Neural crest cell (in vitro differentiated cells): ENCODE data around the gene WDR20. TPM values are rescaled to one million over a fixed set of nuclear protein-coding genes. Genes with fewer than 3 reads are reported as not detected.
"Not testable (repeated sequence)": the region's sequence is repeated elsewhere in the genome, so short reads cannot be mapped to it uniquely, and the experiment has no call there.

Experiments
- DNase-seq: peaks from one replicate; pipeline ENCODE4 v3.0.0; 2021; ENCODE audit warnings: low read depth, mixed read lengths, low spot score
- H3K27ac Mint-ChIP-seq: one replicate; pipeline ENCODE4 v1.8.0; 2021; ENCODE audit warnings: mild to moderate bottlenecking, mixed read lengths; ENCODE audit not compliant: unreplicated experiment
- H3K27me3 Mint-ChIP-seq: 2 replicates; pipeline ENCODE4 v1.8.0; 2021; ENCODE audit warnings: low read depth, mild to moderate bottlenecking, mixed read lengths
- H3K36me3 Mint-ChIP-seq: 2 replicates; pipeline ENCODE4 v1.8.0; 2021; ENCODE audit warnings: low read depth, mild to moderate bottlenecking, mixed read lengths
- H3K4me1 Mint-ChIP-seq: 2 replicates; pipeline ENCODE4 v1.8.0; 2021; ENCODE audit warnings: mixed read lengths
- H3K4me3 Mint-ChIP-seq: one replicate; pipeline ENCODE4 v1.8.0; 2021; ENCODE audit warnings: mild to moderate bottlenecking, mixed read lengths
- H3K9me3 Mint-ChIP-seq: 2 replicates; pipeline ENCODE4 v1.8.0; 2021; ENCODE audit warnings: mixed read lengths
- total RNA-seq: library from RNA; stranded (reverse); gene quantifications from 2 replicates; pipeline ENCODE4 v1.2.1, GENCODE V29; 2021
- TF ChIP-seq, protein P1 (sequence below): fragments of 200-600 bp; sonication (generic); conservative IDR thresholded peaks from 2 replicates; pipeline ENCODE4 v1.5.0; 2021; ENCODE audit warnings: antibody characterized with exemption, mild to moderate bottlenecking

Gene WDR20
- total RNA-seq, 1 donor from 2014 or later, result 30.2 TPM

DNA sequence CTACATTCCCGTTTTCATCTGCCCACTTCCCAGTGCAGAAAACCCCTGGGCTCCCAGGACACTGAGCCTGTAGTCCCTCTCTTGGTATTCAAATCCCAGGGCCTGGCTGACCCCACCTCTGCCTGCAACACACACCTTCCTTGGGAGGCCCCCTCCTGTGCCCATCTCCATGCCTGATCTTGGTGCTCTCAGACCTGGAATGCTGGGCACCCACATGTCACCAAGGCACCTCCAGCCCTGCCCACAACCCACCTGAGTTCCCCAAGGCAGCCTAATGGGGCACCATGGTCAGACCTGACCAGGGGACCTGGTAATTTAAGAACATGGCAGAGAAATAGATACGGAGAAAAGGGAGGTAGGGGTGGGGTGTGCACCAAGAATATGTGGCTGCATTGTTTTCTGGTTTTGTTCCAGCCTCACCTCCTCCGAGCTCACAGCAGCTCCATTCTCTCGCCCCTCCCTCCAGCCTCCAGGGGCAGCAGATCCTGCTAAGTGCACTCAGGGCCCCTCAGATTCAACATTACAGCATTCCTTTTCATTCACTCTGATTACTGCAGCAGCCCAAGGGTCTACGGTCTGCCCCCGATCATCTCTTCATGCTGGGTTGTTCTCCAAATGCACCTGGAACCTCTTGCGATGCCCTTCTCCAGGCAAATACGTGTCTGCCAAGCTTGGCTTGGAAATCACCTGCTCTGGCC, 43.7 kb upstream of the WDR20 start:
- Mint-ChIP-seq H3K4me1 (peaks cover 12% of the 10 kb centered on the region), H3K27me3 (no peaks in the 10 kb centered on the region), H3K9me3 (no peaks in the 10 kb centered on the region), H3K4me3 (peak overlapping the region; percentile 41), H3K36me3 (no peaks in the 10 kb centered on the region), H3K27ac (peak overlapping the region; percentile 70)
- TF ChIP-seq, protein P1, sequence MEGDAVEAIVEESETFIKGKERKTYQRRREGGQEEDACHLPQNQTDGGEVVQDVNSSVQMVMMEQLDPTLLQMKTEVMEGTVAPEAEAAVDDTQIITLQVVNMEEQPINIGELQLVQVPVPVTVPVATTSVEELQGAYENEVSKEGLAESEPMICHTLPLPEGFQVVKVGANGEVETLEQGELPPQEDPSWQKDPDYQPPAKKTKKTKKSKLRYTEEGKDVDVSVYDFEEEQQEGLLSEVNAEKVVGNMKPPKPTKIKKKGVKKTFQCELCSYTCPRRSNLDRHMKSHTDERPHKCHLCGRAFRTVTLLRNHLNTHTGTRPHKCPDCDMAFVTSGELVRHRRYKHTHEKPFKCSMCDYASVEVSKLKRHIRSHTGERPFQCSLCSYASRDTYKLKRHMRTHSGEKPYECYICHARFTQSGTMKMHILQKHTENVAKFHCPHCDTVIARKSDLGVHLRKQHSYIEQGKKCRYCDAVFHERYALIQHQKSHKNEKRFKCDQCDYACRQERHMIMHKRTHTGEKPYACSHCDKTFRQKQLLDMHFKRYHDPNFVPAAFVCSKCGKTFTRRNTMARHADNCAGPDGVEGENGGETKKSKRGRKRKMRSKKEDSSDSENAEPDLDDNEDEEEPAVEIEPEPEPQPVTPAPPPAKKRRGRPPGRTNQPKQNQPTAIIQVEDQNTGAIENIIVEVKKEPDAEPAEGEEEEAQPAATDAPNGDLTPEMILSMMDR, result no peak
- DNase-seq, result no peak

DNA sequence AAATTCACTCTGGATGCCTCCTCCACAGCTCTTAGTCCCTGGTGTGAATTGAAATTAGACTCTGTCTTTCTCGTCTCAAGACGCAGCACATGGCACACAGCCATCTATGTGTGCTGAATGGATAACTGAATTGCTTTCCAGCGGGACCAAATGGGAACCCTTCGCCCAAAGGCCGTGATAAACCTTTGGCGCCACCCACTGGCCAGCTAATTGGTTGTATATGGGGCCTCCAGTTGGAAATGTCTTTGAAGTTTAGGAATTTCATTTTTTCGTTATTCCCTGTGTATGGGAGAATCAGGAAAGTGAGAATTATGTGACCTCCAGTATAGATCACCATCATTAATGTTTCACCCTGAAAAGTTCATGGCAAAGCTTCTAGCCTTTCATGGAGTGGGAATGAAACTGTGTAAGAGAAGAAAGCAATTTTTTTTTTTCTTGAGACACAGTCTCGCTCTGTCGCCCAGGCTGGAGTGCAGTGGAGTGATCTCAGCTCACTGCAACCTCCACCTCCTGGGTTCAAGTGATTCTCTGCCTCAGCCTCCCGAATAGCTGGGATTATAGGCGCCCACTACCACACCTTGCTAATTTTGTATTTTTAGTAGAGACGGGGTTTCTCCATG, 43.0 kb upstream of the WDR20 start:
- peak; percentile 85 for DNase-seq
- TF ChIP-seq, protein P1, result peak; percentile 88
- peaks cover 12% of the 10 kb centered on the region for H3K4me1 Mint-ChIP-seq
- no peaks in the 10 kb centered on the region for H3K27me3 Mint-ChIP-seq
- peak overlapping the region; percentile 38 for H3K4me3 Mint-ChIP-seq
- H3K27ac Mint-ChIP-seq, result no peak overlapping the region
- no peaks in the 10 kb centered on the region for H3K9me3 Mint-ChIP-seq
- no peaks in the 10 kb centered on the region for H3K36me3 Mint-ChIP-seq

DNA sequence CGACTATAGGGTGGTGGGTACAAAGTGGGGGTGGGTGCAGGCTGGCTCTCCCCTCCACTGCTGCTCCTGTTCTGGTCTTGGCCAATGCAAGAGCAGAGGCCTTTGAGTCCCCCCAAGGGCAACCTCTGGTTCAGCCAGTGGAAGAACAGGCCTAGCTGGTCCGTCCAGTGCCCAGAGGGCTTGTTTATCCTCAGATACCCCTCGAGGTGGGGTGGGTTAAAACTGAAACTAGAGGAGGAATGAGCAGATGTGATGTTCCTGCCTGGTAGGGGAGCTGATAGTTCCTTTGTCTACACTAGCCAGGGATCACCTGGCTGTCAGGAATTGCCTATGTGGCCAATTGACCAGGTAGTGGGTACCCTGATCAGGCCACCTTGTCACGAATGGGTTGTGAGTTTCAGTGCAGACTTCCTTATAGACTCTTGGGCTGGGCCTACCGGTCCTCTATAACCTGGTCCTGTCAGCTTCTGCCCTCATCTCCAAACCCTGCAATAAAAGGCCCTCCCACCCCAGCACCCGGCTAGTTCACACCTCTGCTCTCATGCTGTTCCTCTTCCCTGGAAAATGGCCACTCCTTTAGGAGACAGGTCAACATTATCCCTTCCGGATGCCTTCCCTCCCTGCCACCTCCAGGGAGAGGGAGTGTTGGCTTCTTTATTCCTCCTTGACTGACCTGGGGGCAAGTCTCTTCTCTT, 42.1 kb upstream of the WDR20 start:
- DNase-seq, result no peak
- H3K4me1 Mint-ChIP-seq, result peaks cover 12% of the 10 kb centered on the region
- H3K9me3 Mint-ChIP-seq, result no peaks in the 10 kb centered on the region
- no peaks in the 10 kb centered on the region for H3K27me3 Mint-ChIP-seq
- TF ChIP-seq, protein P1, result no peak
- no peak overlapping the region for H3K4me3 Mint-ChIP-seq
- no peak overlapping the region for H3K27ac Mint-ChIP-seq
- H3K36me3 Mint-ChIP-seq, result no peaks in the 10 kb centered on the region

DNA sequence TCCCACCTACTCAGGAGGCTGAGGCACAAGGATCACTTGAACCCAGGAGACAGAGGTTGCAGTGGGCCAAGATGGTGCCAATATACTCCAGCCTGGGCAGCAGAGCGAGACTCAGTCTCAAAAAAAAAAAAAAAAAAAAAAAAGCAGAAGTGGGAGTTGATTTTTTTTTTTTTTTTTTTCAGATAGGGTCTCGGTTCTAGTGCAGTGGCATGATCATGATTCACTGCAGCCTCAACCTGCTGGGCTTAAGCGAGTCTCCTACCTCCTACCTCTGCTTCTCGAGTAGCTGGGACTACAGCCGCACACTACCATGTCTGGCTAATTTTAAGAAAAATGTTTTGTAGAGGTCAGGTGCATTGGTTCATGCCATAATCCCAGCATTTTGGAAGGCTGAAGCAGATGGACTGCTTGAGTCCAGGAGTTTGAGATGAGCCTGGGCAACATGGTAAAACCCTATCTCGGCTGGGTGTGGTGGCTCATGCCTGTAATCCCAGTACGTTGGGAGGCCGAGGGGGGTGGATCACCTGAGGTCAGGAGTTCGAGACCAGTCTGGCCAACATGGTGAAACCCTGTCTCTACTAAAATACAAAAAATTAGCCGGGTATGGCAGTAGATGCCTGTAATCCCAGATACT, 36.5 kb upstream of the WDR20 start:
- Mint-ChIP-seq H3K4me1 (peaks cover 8% of the 10 kb centered on the region), H3K4me3 (no peak overlapping the region), H3K9me3 (no peaks in the 10 kb centered on the region), H3K36me3 (no peaks in the 10 kb centered on the region), H3K27ac (no peak overlapping the region), H3K27me3 (no peaks in the 10 kb centered on the region)
- no peak for DNase-seq
- TF ChIP-seq, protein P1, result no peak

DNA sequence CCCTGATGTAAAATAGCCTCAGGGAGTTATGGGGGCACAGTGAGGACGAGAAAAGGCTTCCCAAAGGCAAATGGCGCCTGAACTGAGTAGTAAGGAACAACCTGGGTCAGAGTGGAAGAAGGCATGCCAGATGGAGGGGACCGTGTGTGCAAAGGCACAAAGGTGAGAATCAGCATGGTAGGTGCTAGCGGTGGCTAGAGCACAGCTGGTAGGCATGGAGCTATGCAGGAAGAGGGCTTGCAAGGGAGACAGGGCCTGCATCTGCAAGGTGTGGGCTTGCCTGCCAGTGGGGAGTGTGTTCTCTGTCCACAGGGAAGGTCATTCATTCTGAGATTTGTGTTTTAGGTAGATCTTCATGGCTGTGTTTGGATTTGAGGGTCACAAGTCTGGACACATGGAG, 34.3 kb upstream of the WDR20 start:
- TF ChIP-seq, protein P1, result no peak
- Mint-ChIP-seq H3K36me3 (peaks cover 3% of the 10 kb centered on the region), H3K9me3 (peaks cover 4% of the 10 kb centered on the region), H3K4me1 (peaks cover 8% of the 10 kb centered on the region), H3K4me3 (no peak overlapping the region), H3K27me3 (no peaks in the 10 kb centered on the region), H3K27ac (peak overlapping the region; percentile 30)
- no peak for DNase-seq

DNA sequence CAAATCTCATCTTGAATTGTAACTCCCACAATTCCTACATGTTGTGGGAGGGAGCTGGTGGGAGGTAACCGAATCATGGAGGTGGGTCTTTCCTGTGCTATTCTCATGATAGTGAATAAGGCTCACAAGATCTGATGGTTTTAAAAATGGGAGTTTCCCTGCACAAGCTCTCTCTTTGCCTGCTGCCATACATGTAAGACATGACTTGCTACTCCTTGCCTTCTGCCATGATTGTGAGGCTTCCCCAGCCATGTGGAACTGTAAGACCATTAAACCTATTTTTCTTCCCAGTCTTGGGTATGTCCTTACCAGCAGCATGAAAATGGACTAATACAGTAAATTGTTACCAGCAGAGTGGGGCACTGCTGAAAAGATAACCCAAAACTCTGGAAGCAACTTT, 30.4 kb upstream of the WDR20 start:
- H3K27me3 Mint-ChIP-seq, result not testable (repeated sequence)

More for the DNA sequence above, 30.4 kb upstream of the WDR20 start:
- not testable (repeated sequence) for H3K36me3 Mint-ChIP-seq, H3K27ac Mint-ChIP-seq, DNase-seq, H3K4me1 Mint-ChIP-seq, H3K9me3 Mint-ChIP-seq, H3K4me3 Mint-ChIP-seq
